CD1c-positive myeloid dendritic cell (primary cell): ENCODE data around the gene DCHS2.

Experiments used
- DNase-seq: peaks from one replicate; pipeline ENCODE4 v3.0.0-alpha.2; 2016; ENCODE audit errors: extremely low spot score

The DCHS2 gene

DNA sequence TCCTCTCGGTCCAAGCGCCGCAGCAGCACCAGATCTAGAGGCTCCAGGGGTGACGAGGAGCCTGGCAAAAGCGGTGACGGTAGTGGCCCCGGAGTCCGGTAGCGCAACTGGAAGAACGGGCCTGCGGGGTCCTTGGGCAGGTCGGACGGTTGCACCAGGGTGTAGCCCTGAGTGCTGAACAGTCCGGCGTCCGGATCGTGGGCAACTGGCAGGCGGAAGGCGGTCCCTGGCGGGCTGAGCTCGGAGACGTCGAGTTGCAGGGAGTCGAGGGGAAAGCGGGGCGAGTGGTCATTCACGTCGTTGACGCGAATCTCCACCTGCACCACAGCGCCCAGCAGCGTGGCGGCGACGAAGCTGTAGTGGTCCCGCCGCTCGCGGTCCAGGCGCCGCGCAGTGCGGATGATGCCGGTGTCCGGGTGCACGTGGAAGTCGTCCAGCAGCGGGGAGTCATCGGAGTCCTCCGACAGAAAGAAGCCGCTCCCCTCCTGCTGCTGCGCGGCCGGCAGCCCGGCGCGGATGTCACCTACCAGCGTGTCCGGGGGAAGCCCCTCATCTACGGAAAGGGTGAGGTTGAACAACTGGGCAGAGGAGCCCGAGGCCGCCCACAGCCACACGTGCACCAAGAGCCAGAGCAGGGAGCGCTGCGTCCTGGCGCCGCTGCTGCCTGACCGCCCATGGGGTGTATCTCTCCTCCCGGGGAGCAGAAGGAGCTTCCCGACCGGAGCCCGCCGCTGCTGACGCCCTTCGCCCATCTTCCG lies 837 bp downstream of the DCHS2 start:
- DNase-seq, result no peak

DNA sequence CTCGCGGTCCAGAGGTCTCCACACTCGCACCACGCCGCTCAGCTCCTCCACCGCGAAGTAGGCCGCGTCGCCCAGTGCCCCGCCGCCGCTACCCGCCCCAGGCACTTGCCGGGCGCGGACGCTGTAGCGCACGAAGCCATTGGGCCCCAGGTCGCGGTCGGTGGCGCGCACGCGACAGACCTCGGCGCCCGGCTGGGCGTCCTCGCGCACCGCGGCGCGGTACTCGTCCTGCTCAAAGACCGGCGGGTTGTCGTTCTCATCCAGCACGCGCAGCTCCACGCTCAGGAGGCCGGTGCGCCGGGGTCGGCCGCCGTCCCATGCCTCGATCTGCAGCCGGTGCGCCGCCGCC lies 1.4 kb downstream of the DCHS2 start:
- no peak for DNase-seq

DNA sequence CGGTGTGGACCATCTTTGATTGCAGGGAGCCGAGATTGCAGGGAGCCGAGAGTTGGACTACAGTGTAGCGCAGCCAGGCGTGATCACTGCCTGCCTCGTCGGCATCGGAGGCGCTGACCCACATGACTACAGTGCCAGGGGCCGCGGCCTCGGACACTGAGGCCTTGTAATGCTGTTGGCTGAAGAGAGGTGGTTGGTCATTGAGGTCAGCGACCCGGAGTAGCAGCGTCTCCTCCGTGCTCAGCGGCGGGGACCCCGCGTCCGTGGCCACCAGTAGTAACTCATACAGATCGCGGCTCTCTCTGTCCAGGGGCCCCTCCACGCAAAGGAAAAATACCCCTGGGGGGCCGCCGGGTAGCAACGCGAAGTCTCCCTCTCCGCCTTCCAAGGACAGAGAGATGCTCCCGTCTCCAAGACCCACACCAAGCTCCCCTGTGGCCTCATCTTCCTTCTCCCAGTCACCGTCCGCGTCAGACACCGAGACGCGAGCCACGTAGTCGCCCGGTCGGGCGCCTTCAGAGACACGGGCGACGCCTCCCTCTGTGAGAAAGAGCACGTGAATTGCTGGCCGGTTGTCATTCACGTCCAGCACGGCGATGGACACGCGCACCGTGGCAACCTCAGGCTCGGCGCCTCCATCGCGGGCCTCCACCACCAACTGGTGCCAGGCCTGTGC lies 1.9 kb downstream of the DCHS2 start:
- DNase-seq, result no peak

DNA sequence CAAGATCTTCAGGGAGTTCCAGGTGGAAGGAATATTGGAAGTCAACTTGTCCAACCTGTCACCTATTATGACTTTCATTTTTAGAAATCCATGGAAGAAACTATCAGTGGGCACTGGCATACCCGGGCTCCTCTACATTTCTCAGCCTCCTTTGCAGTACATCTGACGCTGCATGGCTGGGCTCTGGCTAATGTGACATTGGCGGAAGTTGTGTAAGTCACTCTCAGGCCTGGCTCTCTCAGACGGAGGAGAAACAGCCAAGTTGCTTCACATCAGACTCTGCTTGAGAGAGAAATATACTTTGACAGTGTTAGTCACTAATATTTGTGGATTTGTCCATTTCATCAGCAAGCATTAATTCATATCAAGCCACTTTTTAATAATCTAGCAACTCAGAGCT lies 4.5 kb downstream of the DCHS2 start:
- DNase-seq, result no peak

DNA sequence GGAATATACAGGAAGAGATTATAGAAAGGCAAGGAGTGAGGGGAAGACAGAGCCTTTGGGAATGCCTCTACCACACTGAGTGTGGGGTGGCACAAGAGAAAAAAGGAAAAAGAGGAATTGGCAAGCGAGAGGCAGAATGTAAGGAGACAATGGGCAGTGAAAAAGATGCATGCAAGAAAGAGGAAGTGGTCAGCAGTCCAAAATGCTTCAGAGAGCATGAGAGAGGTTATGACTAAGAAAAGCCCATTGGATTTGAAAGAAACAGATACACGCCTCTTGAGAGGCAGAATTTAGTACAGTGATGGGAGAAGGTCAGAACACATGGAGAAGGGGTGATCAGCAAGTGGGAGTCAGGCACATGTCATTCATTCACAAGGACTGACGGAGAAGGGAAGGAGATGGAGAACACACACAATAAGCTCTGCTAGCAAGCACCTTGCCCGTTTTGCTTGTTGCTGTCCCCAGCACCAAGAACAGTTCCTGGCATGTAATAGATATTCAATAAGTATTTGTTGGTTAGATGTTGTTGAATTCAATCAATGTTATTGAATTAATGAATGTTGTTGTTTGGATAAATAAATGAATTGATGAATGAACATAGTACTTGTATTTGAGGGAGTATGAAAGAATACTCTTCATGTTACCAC lies 6.3 kb downstream of the DCHS2 start:
- no peak for DNase-seq

DNA sequence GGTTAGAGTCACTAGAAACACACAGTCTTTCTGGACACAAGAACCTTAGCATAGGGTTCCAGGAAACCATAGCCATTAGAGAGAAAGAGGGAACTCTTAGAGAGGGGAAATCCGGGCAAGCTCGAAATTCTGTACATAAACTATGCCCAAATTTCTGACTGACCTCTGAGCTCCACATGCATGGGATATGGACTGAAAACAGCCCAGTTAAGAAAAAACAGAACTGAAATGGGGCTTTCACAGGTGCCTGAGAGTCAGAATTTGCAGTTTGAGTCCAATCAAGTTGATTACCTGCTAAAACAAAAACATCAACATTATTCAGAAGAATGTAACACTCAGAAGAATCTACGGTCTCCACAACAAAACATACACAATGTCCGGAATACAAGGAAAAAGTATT lies 13.1 kb downstream of the DCHS2 start:
- DNase-seq, result no peak

DNA sequence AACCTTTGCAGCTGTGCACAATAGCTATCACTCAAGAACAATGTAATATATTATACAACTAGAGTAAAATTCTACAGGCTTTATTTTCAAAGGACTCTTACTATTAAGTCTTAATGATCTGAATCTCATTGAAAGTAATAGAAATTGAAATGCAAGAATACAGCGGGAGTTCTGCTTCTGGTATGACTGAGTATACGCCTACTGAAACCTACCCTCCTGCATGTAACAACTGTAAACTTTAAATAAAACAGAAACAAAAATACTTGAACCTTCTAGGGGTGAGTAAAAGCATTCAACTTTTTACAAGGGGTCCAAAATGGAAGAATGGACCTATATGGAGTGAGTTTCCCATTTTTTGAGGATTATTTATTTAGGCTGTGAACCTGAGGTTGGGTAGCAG lies 13.5 kb downstream of the DCHS2 start:
- no peak for DNase-seq

DNA sequence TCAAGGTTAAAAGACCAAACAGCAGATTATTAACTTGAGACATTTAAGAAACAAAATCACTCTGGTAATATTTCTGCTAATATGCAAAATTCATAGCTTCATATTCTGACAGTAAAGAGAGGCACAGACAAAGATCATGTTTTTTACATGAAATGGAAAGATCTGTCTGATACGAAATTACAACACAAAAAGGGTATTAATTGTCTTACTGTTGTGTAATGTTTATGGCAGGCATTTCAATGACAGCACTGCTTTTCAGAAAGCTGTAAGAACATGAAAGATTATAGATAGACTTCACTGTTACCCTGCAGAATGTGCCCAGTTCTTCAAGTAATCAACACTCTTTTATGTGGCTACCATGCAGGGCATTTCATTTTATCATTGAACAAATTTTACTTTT lies 15.4 kb downstream of the DCHS2 start:
- DNase-seq, result no peak

DNA sequence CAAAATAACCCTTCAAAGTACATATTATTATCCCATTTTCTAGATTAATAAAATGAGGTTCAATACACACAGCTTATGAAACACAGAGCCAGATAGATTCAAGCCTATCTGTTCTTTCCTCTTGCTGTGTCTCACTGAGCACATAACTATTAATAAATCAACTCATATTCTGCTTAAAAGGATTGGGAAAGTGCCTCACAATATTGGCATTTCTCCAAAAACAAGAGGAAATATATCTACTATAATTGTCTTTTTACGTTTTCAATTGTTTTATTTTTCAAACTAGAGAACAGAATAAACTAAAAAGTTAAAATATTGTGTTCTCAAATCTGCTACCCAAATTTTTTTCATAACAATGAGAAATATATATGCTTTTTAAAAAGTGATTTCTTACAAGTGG lies 15.8 kb downstream of the DCHS2 start:
- no peak for DNase-seq

DNA sequence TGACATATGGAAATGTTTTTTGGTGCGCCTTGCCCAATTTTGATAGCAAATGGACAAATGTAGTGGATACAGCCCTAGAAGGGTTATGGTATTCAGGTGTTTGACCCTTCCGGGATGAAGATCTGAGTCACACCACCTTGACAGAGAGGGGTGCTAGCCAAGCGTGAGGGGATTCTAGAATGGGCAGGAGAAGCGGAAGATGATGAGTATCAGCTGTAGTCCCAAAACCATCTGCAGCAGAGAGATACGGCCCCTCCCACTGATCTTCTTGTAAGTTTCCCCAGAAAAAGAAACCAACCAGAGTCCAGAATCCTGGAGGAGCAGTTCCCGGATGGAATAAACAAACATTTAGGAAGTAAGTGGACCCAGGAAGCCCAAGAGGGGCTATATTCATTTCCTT lies 18.1 kb downstream of the DCHS2 start:
- no peak for DNase-seq

DNA sequence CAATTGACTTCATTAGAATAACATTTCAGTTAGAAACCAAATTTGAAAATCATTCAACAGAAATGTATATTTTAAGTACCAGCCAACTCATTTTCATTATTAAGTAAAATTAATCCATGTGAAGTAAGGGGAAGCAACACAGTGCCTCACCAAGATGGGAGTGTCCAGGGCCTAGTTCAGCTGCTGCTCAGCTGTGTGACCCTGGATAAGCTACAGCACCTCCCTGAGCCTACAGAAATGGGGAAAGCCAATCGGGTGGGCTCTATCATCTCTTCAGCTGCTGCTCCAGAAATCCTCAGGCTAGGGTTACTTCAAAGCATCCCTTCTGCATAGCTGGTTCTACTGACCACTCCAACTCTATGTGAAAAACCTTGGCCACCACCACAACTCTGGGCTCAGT lies 18.7 kb downstream of the DCHS2 start:
- no peak for DNase-seq

DNA sequence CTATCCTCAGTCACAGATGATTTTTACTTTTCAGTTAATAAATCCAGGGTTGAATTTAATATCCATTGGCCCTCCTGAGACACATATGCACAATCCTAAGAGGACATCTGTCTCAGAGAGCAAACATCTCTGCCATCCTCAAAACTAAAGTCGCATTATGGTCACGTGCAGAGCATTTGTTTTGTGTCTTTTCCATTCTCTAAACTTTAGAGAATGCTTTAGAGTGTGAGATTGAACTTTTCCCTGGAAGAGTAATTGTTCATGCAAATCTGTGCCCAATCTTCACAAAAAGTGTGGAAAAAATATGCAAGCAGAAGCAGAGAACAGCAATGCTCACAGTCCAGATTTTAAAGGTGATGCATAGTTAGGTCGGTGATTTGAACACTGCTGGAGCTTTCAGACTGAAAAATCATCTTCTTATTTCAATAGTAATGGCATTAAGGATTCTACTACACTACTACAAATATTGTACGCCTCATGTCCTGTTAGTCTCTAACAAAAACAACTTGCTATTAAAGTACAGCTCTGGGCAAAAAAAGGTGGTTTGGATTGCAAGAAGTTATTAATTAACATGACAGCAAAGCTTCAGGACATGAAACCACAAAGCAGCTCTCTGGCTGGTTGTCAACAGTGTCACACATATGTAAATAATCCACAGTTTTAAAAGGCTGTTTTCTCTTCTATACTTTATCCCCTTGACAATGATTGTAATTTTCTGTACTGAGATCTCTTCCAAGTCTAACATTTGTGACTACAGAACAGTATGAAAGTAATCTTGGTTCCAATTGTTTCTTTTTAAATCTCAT lies 19.9 kb downstream of the DCHS2 start:
- DNase-seq, result no peak

DNA sequence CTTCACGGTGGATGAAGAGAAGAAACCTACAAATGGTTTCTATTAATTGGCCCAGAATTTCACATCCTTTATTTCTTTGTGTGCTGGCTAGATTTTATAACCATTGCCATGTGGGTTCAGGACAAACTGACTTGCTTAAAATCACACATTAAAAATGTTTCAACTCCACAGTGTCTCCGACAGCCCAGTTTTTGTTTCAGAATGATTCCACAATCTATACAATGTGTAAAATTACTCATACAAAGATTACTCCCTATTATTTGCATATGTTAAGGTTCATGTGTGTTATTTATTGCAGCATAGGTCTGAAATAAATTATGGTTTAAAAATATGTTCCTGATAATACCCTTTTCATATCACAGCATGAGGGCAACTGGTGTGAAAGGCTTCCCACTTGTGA lies 20.6 kb downstream of the DCHS2 start:
- no peak for DNase-seq

DNA sequence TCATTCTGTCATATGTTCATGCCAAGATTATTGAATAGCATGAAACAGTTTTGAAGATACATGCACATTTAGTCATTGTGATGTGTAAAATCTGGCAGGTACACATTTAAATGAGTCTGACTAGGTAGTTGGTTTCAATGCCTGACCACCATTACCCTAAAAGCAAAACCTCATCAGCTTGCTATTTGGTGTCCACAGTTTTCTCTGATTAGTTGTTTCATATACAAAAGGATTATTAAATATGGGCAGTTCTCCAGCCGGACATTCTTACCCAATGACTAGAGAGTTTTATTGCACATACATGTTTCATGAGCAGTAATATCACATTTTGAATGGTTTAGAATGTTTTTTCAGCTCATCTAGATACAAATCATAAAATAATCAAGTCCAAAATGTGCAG lies 23.7 kb downstream of the DCHS2 start:
- no peak for DNase-seq

DNA sequence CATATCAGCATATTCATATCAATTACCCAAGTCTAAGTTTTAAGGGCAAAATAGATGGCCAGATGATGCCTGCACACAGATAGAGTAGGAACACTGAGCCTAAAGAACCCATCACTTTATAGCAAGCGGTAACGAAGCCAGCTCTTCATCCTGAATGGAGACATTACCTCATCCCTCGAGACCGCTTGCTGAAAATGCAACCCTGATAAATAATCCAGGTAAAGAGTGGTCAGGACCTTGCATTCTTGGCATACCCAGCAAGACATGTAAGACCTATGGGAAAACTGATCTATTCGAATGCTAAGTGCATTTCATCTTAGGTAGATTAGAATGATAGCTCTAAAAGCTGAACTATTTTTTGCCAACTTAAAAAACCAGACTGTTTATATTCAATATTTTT lies 25.3 kb downstream of the DCHS2 start:
- no peak for DNase-seq

DNA sequence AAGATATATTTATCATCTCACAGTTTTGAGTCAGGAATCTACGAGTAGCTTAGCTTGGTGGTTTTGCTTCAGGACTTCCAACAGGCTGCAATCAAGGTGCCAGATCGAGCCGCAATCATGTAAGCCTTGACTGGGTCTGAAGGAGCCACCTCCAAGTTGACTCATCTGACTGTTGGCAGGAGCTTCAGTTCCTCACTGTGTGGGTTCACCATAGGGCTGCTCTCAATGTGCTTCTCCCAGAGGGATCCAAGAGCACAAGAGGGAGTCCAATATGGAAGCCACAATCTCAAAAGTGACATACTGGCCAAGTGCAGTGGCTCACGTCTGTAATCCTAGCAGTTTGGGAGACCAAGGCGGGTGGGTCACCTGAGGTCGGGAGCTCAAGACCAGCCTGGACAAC lies 26.5 kb downstream of the DCHS2 start:
- DNase-seq, result no peak

DNA sequence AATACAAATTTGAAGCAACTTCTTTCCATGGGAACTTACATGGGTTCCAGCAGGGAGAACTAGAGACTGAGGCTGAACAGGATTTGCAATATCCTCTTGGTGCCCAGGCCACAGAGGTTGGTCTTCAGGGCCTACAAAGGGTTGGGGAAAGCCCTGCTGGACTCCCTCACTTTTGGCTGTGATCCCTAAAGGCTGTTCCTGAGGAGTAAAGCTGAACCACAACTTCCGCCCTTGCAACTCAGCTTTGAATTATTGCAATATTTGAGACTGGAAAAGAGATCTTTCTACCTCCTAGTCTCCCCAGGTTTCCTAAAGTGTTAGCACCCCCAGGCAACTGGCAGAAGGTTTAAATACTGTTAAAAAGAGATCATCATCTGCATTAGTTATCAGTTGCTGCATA lies 26.9 kb downstream of the DCHS2 start:
- no peak for DNase-seq

DNA sequence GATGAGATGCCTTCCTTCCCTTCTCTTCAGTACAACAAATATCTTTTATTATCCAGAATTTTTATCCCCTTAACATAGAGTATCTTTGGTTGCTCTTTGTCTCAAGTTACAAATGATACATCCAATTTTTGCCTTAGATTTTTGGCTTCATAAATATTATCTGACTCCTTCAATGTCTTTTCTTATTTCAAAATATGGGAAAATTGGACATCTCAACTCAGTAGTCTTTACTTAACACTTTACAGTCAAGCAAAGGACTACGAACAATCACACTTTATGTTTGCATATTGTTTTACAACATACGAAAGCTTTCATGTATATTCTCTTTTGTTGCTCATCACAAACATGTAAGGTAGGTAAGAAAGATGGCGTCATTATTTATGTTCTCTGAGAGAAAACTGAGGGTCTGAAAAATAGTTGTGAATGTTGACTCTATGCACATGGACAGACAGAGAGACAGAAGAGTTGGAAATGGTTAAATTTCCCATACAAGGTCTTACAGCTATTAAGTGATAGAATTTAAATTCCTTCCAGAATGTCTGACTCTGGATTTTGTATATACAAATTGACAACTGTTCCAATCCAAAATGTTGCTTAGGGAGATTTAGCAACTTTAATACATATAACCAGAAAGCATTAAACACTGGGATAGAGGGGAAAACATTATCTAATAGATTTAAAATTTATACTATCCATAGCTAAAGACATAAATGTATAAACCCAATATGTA lies 29.4 kb downstream of the DCHS2 start:
- DNase-seq, result no peak

DNA sequence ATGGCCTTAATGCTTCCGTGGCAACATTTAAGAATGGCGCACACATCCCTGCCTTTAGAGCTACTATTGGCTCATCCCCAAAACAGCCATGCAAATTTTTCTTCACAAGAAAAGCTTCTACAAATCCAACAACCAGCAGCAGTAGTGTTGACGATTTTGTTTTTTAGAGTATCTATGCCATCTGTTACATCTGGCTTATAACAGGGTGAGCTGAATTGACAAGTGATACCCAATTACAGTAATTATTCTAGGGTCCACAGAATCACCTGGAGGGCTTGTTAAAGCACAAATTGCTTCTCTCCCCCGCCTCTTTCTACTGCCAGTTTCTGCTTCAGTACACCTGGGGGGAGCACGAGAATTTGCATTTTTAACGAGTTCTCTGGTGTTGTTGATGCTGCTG lies 34.1 kb downstream of the DCHS2 start:
- DNase-seq, result no peak

DNA sequence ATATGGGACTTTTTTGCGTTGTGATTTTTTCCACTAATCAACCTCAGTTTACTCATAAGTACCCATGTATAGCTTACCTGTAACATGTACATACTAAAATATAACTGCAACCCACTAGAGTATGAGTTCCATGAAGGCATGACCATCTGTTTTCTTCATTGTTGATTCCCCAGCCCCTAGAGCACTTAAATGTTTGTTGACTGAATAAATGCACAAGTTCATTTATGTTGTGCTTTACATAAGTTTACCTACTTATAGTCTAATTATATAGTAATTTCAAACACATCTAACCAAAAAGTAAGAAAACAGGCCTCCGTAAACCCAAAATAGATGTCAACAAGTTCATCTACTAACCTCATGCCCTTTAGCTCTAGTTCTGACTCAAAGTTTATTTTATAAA lies 34.7 kb downstream of the DCHS2 start:
- no peak for DNase-seq

DNA sequence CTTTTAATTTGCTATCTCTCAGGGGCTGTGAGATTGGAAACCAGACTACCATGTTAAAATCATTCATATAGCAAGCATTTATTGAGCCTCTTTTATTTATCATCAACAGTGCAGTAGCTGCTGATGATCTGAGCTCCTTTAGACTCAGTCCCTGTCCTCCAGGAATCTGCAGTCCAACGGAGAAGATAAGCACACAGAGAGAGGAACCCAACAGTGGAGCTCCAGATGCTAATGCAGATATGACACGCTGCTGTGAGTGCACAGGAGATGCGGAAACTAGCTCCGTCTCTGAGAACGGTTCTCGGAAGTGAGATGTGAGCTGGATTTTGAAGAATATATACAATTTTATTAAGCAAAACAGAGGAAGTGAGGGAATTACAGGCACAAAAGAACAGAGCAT lies 35.4 kb downstream of the DCHS2 start:
- DNase-seq, result no peak

DNA sequence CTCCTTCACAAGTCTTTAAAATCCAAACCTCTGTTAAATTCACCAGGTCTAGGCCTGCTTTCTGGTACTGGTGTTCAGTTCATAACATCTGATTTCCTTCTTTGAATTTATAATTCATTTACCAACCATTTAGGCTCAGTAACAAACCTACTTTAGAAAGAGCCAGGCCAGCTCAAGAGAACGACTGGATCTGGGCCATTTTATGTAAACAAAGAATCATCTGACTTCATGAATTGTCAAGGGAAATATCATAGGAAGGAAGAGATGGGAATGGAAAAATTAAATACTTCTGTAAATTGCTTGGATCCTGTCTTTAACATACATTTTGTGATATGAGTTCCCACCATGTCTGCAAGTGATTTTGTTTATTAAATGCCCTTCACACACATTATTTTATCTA lies 36.5 kb downstream of the DCHS2 start:
- no peak for DNase-seq
